Left renal cortex interstitium (tissue), 4 donors: ENCODE data around the gene USF2. TPM values are rescaled to one million over a fixed set of nuclear protein-coding genes. Genes with fewer than 3 reads are reported as not detected.
"Not testable (repeated sequence)": the region's sequence is repeated elsewhere in the genome, so short reads cannot be mapped to it uniquely, and the experiment has no call there.

ENCODE experiments used
- DNase-seq, 4 donors: peaks; one replicate each; pipeline ENCODE4 v3.0.0-alpha.2; 2013; ENCODE audit warnings: low read depth in 4 of 4, low spot score in 2 of 4, missing footprints in 1 of 4
- polyA plus RNA-seq, 4 donors: library from polyadenylated mRNA; unstranded; fragments of 120-200 nt; gene quantifications; one replicate each; pipeline ENCODE4 v1.2.1, GENCODE V29; 2013; ENCODE audit not compliant: insufficient read length in 4 of 4

Gene USF2, protein sequence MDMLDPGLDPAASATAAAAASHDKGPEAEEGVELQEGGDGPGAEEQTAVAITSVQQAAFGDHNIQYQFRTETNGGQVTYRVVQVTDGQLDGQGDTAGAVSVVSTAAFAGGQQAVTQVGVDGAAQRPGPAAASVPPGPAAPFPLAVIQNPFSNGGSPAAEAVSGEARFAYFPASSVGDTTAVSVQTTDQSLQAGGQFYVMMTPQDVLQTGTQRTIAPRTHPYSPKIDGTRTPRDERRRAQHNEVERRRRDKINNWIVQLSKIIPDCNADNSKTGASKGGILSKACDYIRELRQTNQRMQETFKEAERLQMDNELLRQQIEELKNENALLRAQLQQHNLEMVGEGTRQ
- 100 to 1,000 TPM; 160 to 193 (median 172) TPM for polyA plus RNA-seq

DNA sequence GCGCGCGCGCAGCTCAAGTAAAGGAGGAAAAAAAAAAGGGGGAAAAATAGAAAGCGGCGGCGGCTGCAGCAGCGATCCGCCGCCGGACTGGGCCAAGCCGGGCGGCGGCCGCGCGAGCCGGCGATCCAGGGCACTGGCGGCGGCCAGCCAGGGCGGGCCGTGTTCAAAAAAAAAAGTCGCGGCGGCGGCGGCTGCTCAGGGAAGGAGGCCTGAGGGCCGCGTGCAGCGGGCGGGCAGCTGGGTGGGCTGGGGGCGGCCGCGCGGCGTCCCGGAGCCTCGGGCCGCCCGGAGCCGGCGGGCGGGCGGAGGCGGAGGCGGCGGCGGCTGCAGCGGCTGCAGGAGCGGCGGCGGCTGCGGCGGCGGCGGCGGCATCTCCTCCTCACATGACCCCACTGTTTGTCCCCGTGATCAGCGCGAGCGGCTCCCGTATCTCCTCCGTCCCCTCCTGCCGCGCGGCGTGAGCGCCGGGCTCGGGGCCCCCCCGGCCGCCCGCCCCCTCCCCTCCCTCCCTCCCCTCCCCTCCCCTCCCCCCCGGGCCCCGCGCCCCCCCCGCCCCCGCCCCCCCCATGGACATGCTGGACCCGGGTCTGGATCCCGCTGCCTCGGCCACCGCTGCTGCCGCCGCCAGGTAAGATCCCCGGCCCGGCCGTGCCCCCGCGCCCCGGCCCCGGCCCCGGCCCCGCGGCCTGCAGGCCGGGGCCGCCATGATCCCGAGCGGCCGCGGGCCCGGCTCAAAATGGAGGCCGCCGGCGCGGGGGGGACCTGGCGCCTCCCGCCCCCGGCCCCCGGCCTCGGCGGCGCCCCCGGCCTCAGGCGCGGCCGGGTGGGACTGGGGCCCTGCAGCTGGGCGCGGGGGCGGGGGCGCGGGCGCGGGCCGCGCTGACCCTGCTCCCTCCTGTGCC is at the start of gene USF2:
USF2 (plus strand) TSS at position 427 of the 902 bp plus-strand sequence; CDS start at position 567, 140 bp downstream.
- DNase-seq: peak in 1 of 4 donors; percentile 32

DNA sequence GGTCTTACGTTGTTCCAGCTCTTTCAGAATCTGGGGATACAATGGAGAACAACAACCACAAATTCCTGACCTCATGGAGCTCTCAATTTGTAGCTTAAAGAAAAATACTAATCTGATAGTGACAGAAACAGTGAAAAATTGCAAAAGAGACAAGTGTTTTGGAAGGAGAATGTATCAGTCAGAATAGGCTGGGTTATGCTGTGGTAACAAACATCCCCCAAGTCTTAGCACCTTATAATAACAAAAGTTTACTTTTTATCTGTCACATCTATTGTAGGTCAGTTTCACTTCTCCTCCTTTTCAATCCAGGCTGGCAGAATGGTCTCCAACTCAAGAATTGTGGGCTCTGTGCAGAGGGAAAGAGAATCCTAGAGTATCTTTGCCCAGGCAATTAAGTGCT is 49.8 kb upstream of the USF2 start:
- no peak for DNase-seq

DNA sequence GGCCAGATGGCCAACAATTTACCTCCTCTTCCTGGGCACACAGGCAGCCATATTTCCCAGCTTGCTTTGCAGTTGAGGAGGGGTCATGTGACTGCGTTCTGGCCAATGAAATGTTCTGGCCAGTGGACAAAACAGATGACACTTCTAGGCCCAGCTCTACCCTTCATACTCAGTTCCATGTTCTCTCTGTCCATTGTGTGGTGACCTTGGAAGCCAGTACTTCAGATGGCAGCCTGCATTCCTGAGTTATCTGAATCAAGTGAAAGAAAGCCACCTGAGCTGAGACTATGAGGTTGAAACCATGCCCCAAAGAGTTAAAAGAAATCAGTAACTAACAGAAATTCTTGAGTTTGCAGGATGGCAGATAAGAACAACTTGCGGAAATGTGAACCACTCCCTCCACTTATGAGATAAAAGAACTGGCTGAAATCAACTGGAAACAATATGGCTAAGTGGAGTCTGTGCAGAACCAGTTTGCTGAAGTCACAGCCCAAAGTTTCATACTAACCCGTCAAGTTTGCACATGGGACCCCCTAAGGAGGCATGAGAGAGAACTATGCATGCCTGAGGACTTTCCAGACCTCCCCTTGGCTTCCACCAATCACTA is 48.3 kb upstream of the USF2 start:
- DNase-seq: no peak

DNA sequence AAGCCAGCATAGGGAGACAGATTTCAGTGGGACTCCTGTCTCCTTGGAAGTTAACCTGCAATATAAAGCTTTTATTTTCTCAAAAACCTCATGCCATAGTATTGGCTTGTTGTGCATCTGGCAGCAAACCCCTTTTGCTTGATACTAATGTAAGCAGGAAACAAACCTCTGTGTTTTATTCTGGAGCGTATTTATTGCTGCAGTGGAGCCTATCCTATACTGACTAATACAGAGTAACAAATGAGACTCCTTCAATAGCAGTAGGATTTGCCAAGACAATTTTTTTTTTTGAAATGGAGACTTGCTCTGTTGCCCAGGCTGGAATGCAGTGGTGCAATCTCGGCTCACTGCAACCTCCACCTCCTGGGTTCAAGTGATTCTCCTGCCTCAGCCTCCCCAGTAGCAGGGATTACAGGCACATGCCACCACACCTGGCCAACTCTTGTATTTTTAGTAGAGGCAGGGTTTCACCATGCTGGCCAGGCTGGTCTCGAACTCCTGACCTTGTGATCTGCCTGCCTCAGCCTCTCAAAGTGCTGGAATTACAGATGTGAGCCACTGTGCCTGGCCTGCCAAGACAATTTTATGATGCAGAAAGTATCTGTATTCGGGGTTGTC is 47.7 kb upstream of the USF2 start:
- not testable (repeated sequence) for DNase-seq

- DNase-seq: no peak
Measured at GRCh38 chr19:35222373-35223015, 46.3 kb upstream of the USF2 start.

DNA sequence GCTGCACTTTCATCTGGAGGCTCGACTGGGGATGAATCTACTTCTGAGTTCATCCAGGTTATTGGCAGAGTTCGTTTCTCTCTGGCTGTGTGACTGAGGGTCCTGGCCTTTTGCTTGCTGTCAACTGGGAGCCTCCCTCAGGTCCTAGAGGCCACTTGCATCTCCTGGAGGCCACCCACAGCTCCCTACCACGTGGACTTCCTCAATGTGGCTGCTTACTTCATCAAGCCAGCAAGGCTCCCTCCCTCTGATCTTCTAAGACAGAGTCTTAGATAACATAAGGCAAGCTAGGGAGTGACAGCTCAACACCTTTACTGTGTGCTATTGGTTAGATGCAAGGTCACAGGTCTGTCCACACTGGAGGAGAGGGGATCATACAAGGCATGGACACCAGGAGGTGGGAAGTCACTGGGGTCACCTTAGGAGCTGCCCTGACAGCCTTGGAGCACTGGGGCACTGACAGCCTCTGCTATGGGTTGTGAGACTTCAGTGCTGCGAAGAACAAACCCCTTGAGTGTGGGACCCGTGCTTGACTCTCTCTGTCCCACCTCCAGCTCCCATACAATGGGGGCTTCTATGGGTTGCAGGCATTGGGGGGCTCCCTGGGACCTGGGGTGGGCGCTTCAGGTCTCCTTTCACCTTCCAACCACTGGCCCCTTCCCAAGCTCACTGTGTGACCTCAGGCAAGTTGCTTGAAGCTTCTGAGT is 45.5 kb upstream of the USF2 start:
- no peak for DNase-seq

GRCh38 chr19:35223862-35224505 is 44.8 kb upstream of the USF2 start:
- DNase-seq: no peak

DNA sequence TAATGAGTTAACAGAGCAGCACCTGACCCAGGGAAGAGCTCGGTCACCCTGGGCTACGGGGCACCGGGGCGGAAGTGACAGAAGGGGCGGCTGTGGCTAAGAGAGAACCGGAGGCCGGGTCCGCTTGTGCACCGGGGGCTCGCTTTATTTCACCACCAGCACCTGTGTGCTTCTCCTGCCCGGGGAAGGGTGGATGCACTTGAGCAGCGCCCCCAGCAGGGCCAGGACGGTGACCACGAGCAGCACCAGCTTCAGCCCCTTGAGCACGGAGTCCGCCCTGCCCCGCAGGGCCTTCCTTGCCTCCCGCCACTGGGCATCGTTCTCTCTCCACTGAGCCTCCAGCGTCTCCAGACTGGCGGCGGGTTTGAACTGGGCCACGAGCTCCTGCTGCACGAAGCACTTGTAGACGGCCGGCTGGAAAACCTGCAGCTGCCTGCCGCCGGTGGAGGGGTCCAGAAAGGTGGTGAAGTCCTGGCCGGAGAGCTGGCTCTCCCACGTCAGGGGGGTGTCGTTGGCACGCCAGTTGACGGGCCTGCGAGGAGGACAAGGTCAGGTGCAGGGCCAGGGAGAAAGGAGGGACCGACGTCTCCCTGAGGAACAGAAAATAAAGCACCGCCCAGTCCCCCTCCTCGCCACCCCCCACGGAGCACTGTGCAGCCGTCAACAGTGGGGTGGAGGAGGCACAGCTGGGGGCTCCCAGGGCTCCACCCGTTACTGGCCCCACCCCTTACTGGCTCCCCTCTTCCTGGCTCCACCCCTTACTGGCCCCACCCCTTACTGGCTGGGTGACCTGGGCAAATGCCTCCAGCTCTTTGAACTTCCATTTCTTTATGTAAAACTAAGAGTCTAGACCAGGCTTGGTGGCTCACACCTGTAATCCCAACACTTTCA is 43.8 kb upstream of the USF2 start:
- no peak for DNase-seq

DNA sequence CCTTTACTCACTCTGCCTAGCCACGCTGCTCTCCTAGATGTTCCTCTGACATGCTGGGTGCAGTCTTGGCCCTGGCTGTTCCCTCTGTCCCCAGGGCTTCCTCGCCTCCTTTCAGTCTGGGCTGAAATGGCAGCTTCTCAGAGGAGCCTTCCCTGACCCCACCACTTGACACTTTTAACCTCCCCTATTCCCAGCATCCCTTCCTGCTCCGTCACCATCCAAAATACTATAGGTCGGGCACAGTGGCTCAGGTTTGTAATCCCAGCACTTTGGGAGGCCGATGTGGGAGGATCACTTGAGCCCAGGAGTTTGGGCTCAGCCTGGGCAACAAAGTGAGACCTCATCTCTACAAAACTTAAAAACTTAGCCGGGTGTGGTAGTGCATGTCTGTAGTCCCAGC is 42.8 kb upstream of the USF2 start:
- DNase-seq: no peak

GRCh38 chr19:35226748-35227147 is 42.0 kb upstream of the USF2 start:
- no peak for DNase-seq

- no peak for DNase-seq
Measured at GRCh38 chr19:35228177-35228930, 40.4 kb upstream of the USF2 start, which contains the start of gene FAM187B. Gene FAM187B, minus strand, starts transcription at chr19:35228739. Its CDS starts 59 bp downstream, at chr19:35228680.

GRCh38 chr19:35229601-35230000 is 39.2 kb upstream of the USF2 start:
- no peak for DNase-seq

DNA sequence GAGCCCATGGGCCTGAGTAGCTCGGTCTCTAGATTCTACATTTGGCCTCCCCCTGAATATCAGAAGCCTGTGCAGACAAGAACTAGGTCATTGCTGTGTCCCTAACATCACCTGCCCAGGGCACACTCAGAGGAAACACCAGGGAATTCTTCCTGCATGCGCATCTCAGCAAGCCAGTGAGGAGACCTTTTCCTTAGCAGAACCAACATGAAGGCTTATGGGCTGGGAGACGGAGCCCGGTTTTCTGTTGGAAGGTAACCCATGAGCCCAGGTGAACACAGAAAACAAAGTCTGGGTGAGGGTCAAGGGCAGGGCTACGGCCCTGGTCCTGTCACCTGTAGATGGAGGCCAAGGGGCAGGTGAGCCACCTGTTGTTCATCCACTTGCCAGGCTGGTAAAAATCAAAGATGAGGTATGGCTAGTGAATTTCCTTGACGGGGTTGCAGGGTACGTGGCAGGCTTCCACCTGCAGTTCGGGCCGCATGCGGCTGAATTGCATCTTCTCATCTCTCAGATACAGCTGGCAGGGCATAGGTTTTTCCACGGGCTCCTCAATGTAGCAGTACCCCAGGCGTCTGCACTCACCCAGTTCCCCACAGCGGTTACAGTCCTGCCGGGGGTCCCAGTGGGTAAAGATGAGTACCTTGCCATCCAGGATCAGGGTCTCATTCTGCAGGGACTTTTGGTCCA is 36.7 kb upstream of the USF2 start:
- no peak for DNase-seq

DNA sequence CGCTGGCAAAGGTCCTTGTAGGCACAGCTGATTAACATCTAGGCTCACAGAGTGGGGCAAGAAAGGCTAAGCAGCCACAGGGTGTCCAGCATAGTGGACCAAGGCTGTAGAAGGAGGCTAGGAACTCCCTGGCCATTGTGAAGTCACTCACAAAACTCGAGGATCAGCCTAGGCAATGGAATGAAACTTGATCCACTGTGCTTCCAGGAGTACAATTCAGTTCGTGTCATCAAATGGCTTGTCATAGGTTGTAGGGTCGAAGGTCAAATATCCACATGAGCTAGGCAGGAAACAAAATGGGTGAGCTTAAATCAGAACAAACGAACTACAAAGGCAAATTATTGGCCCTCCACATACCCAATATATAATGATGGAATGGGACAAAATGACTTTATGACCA is 35.9 kb upstream of the USF2 start:
- no peak for DNase-seq

- DNase-seq: no peak
Measured at GRCh38 chr19:35236638-35237400, 31.9 kb upstream of the USF2 start.

- DNase-seq: not testable (repeated sequence)
Measured at GRCh38 chr19:35239597-35239996, 29.2 kb upstream of the USF2 start.
